ENCODE measurements around the gene PRR30.

GRCh38 chr2:27174638-27175037 lies 35.4 kb upstream of the PRR30 start:
- no peak for TF ChIP-seq CTCF (conservative IDR thresholded peaks at IDR 0.05; ENCODE audit: low read depth, low read length)
- TF ChIP-seq MAZ (IDR thresholded peaks at IDR 0.05; ENCODE audit: borderline replicate concordance, low read depth, low read length), result no peak
- TF ChIP-seq CEBPB (IDR thresholded peaks at IDR 0.05; ENCODE audit: low read depth, low read length), result no peak
- TF ChIP-seq SMC3 (IDR thresholded peaks at IDR 0.05; ENCODE audit: low read depth, low read length), result no peak
- TF ChIP-seq RAD21 (IDR thresholded peaks at IDR 0.05; ENCODE audit: low read length), result no peak
- no peak for TF ChIP-seq POLR2A (IDR thresholded peaks at IDR 0.05; ENCODE audit: low read depth, low read length)
- no peak for TF ChIP-seq RCOR1 (IDR thresholded peaks at IDR 0.05; ENCODE audit: insufficient replicate concordance, low read length)
- no peak for TF ChIP-seq FOS (IDR thresholded peaks at IDR 0.05; ENCODE audit: low read depth, low read length)
- TF ChIP-seq CHD1 (IDR thresholded peaks at IDR 0.05; ENCODE audit: low read depth, low read length), result no peak
- TF ChIP-seq RFX5 (IDR thresholded peaks at IDR 0.05; ENCODE audit: low read depth, low read length), result no peak
- no peak for TF ChIP-seq BHLHE40 (IDR thresholded peaks at IDR 0.05; ENCODE audit: low read depth, low read length)

Measured in IMR-90 (cell line).